RWPE2 (cell line): ENCODE measurements around the gene CDKL4.

Experiments
- ATAC-seq: fragments of 200-7000 bp; cut with Tn5 transposase; 3 replicates; pipeline ENCODE4 v1.9.1; 2021; ENCODE audit warnings: low read depth
- DNase-seq: peaks from one replicate; pipeline ENCODE4 v3.0.0-alpha.2; 2020; ENCODE audit warnings: low spot score
- H3K27ac ChIP-seq: fragments of 450-650 bp; 2 replicates; pipeline ENCODE4 v1.5.1; 2017; ENCODE audit warnings: mild to moderate bottlenecking; ENCODE audit not compliant: poor library complexity, severe bottlenecking
- H3K27me3 ChIP-seq: fragments of 250-450 bp; sonication (Bioruptor Pico); 2 replicates; pipeline ENCODE4 v1.5.1; 2021; ENCODE audit warnings: mild to moderate bottlenecking, moderate library complexity; ENCODE audit not compliant: insufficient read depth, poor library complexity, severe bottlenecking
- H3K36me3 ChIP-seq: fragments of 250-450 bp; sonication (Bioruptor Pico); 2 replicates; pipeline ENCODE4 v1.5.1; 2020; ENCODE audit warnings: low read depth, mild to moderate bottlenecking, moderate library complexity
- H3K4me1 ChIP-seq: fragments of 250-450 bp; sonication (Bioruptor Pico); 2 replicates; pipeline ENCODE4 v1.5.1; 2021; ENCODE audit warnings: mild to moderate bottlenecking, moderate library complexity; ENCODE audit not compliant: insufficient read depth, poor library complexity, severe bottlenecking
- H3K4me3 ChIP-seq: fragments of 250-450 bp; sonication (Bioruptor Pico); 2 replicates; pipeline ENCODE4 v1.5.1; 2021; ENCODE audit warnings: mild to moderate bottlenecking, moderate library complexity; ENCODE audit not compliant: severe bottlenecking
- H3K9me3 ChIP-seq: fragments of 250-450 bp; sonication (Bioruptor Pico); 2 replicates; pipeline ENCODE4 v1.5.1; 2021; ENCODE audit warnings: mild to moderate bottlenecking, moderate library complexity; ENCODE audit not compliant: severe bottlenecking
- CTCF ChIP-seq: fragments of 450-650 bp; IDR thresholded peaks from one replicate; pipeline ENCODE4 v1.5.1; 2017; ENCODE audit warnings: mild to moderate bottlenecking, moderate library complexity; ENCODE audit not compliant: poor library complexity, severe bottlenecking

CDKL4 gene

GRCh38 chr2:39275016-39275415 lies 31.2 kb upstream of the CDKL4 start:
- no peaks in the 10 kb centered on the region for H3K27me3 ChIP-seq
- H3K36me3 ChIP-seq: peaks cover 49% of the 10 kb centered on the region
- DNase-seq (no peak), ATAC-seq (peak; percentile 92)
- H3K9me3 ChIP-seq: no peaks in the 10 kb centered on the region
- no peaks in the 10 kb centered on the region for H3K4me1 ChIP-seq
- H3K27ac ChIP-seq: no peak overlapping the region
- H3K4me3 ChIP-seq: no peak overlapping the region
- TF ChIP-seq CTCF: no peak

GRCh38 chr2:39269941-39270340 lies 26.2 kb upstream of the CDKL4 start:
- Histone ChIP-seq H3K27ac (no peak overlapping the region), H3K4me1 (no peaks in the 10 kb centered on the region), H3K27me3 (no peaks in the 10 kb centered on the region), H3K36me3 (peaks cover 41% of the 10 kb centered on the region), H3K9me3 (no peaks in the 10 kb centered on the region), H3K4me3 (no peak overlapping the region)
- no peak for DNase-seq
- ATAC-seq: no peak
- TF ChIP-seq CTCF: no peak

- Histone ChIP-seq H3K4me1 (no peaks in the 10 kb centered on the region), H3K27ac (no peak overlapping the region), H3K4me3 (no peak overlapping the region), H3K9me3 (no peaks in the 10 kb centered on the region), H3K27me3 (no peaks in the 10 kb centered on the region), H3K36me3 (peaks cover 27% of the 10 kb centered on the region)
- no peak for DNase-seq
- TF ChIP-seq CTCF: no peak
- no peak for ATAC-seq
Observed at GRCh38 chr2:39266916-39267434, 23.2 kb upstream of the CDKL4 start.

GRCh38 chr2:39266139-39266805 lies 22.5 kb upstream of the CDKL4 start:
- Histone ChIP-seq H3K27me3 (no peaks in the 10 kb centered on the region), H3K36me3 (peaks cover 24% of the 10 kb centered on the region; the same call in 1 of the 2 replicates), H3K4me3 (no peak overlapping the region), H3K4me1 (no peaks in the 10 kb centered on the region), H3K27ac (no peak overlapping the region), H3K9me3 (no peaks in the 10 kb centered on the region)
- ATAC-seq: no peak
- no peak for TF ChIP-seq CTCF
- no peak for DNase-seq

GRCh38 chr2:39265315-39265714 lies 21.5 kb upstream of the CDKL4 start:
- no peak for TF ChIP-seq CTCF
- ATAC-seq (no peak), DNase-seq (no peak)
- H3K27me3 ChIP-seq: no peaks in the 10 kb centered on the region
- H3K4me3 ChIP-seq: no peak overlapping the region
- peaks cover 27% of the 10 kb centered on the region; the same call in 1 of the 2 replicates for H3K36me3 ChIP-seq
- H3K27ac ChIP-seq: no peak overlapping the region
- H3K4me1 ChIP-seq: no peaks in the 10 kb centered on the region
- H3K9me3 ChIP-seq: no peaks in the 10 kb centered on the region
